Measurements from ENCODE around the gene SGCB. TPM values are rescaled to one million over a fixed set of nuclear protein-coding genes. Genes with fewer than 3 reads are reported as not detected.

The SGCB gene
- total and polyA plus RNA-seq, 2 of the 4 experiments (the other 2 are of a cell fraction): 16.3 to 24.0 TPM

DNA sequence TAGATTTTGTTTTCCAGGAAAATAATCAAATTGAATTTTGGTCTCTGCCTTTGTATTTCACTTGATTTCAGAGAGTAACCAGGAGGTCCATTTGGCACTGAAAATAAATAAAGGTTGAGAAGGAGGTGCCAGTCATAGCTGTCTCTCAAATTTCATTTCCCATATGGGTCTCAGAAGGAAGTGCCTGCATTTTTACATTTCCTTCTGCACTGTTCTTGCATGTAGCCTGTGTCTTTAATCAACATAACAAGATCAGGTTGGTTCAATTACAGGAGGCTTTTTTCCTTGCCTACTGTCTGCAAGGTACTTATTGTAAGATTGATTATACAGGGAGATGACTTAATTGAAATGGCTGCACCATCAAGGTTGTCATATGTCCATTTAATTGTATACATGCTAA, 33.7 kb downstream of the SGCB start:
- H2AK9ac ChIP-seq (replicated peaks; ENCODE audit: low read depth, low read length, poor library complexity): no peak overlapping the region
- BruUV-seq (replicated peaks): no TSS peak
- H3K4me2 ChIP-seq (ENCODE audit: low read depth, low read length): no peak overlapping the region
- no peaks in the 10 kb centered on the region for H3K9me3 ChIP-seq (ENCODE audit: control insufficient read depth, insufficient read depth, low read length)
- H4K91ac ChIP-seq (ENCODE audit: insufficient read depth, low read depth, low read length): no peak overlapping the region
- H3K18ac ChIP-seq (ENCODE audit: low read depth, low read length): no peak overlapping the region
- no peak overlapping the region for H2BK5ac ChIP-seq (ENCODE audit: low read depth, low read length, poor library complexity, severe bottlenecking)
- H2AFZ ChIP-seq (replicated peaks; ENCODE audit: low read length, poor library complexity): no peak overlapping the region
- H3K23ac ChIP-seq (ENCODE audit: low read depth, low read length): no peak overlapping the region
- H2BK15ac ChIP-seq (ENCODE audit: low read depth, low read length): no peak overlapping the region
- dilution Hi-C loops (cut with HindIII; ENCODE audit: low sequenced_read_pairs, unreplicated experiment): no loop called here
- CTCF ChIA-PET: no interaction called here
- no peak overlapping the region for H2AK5ac ChIP-seq (ENCODE audit: low read depth, low read length)
- no peak overlapping the region for H4K8ac ChIP-seq (ENCODE audit: low read depth in 2 of 2, low read length in 2 of 2)
- H2BK120ac ChIP-seq (ENCODE audit: low read depth, low read length): no peak overlapping the region
- ATAC-seq (ENCODE audit: low read depth) (no peak), DNase-seq (no peak)
- H3K4ac ChIP-seq (ENCODE audit: low read depth, low read length): no peak overlapping the region
- H2BK20ac ChIP-seq (ENCODE audit: low read depth, low read length): no peak overlapping the region
- H4K20me1 ChIP-seq (ENCODE audit: insufficient read depth, low read length): no peaks in the 10 kb centered on the region; the same call in 1 of the 2 replicates
- POLR2A ChIA-PET (ENCODE audit: unreplicated experiment): no interaction called here
- no peaks in the 10 kb centered on the region for H3K27me3 ChIP-seq (ENCODE audit: control insufficient read depth, insufficient read depth, low read length)
- H3K14ac ChIP-seq (replicated peaks; ENCODE audit: low read depth, low read length): no peak overlapping the region
- H3K27ac ChIP-seq (ENCODE audit: insufficient read depth, low read length): no peak overlapping the region
- intact Hi-C loops (cut with micrococcal nuclease): no loop called here
- TF ChIP-seq RFX5 (IDR thresholded peaks at IDR 0.05; ENCODE audit: low read depth, low read length) (no peak), RAD21 (IDR thresholded peaks at IDR 0.05; ENCODE audit: low read length) (no peak), RCOR1 (IDR thresholded peaks at IDR 0.05; ENCODE audit: insufficient replicate concordance, low read length) (no peak), BHLHE40 (IDR thresholded peaks at IDR 0.05; ENCODE audit: low read depth, low read length) (no peak), MXI1 (IDR thresholded peaks at IDR 0.05; ENCODE audit: borderline replicate concordance, low read depth, low read length) (no peak), CHD1 (IDR thresholded peaks at IDR 0.05; ENCODE audit: low read depth, low read length) (no peak), CEBPB (IDR thresholded peaks at IDR 0.05; ENCODE audit: low read depth, low read length) (no peak), MAFK (IDR thresholded peaks at IDR 0.05; ENCODE audit: low read depth, low read length) (no peak), CTCF (conservative IDR thresholded peaks at IDR 0.05; ENCODE audit: low read depth, low read length) (no peak), FOS (IDR thresholded peaks at IDR 0.05; ENCODE audit: low read depth, low read length) (no peak), SMC3 (IDR thresholded peaks at IDR 0.05; ENCODE audit: low read depth, low read length) (no peak), NFE2L2 (IDR thresholded peaks at IDR 0.05; ENCODE audit: low read depth, low read length) (no peak), ELK1 (IDR thresholded peaks at IDR 0.05; ENCODE audit: borderline replicate concordance, low read depth, low read length) (no peak), POLR2A (IDR thresholded peaks at IDR 0.05; ENCODE audit: low read depth, low read length) (no peak), MAZ (IDR thresholded peaks at IDR 0.05; ENCODE audit: borderline replicate concordance, low read depth, low read length) (no peak)
- TF ChIP-seq, protein P1, sequence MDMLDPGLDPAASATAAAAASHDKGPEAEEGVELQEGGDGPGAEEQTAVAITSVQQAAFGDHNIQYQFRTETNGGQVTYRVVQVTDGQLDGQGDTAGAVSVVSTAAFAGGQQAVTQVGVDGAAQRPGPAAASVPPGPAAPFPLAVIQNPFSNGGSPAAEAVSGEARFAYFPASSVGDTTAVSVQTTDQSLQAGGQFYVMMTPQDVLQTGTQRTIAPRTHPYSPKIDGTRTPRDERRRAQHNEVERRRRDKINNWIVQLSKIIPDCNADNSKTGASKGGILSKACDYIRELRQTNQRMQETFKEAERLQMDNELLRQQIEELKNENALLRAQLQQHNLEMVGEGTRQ (IDR thresholded peaks at IDR 0.05; ENCODE audit: low read depth, low read length): no peak
- in situ Hi-C loops (cut with MboI; ENCODE audit: low sequenced_read_pairs): no loop called here
- H3K4me3 ChIP-seq (ENCODE audit: insufficient read depth, low read depth, low read length): no peak overlapping the region
- H3K56ac ChIP-seq (ENCODE audit: extremely low read depth, insufficient read depth, low read length): no peak overlapping the region
- no peaks in the 10 kb centered on the region for H3K79me1 ChIP-seq (ENCODE audit: low read depth in 1 of 2, low read length in 2 of 2)
- H3K4me1 ChIP-seq (ENCODE audit: control insufficient read depth, insufficient read depth, low read length): peaks cover 2% of the 10 kb centered on the region
- H4K5ac ChIP-seq (ENCODE audit: low read depth, low read length): no peak overlapping the region
- H3K9ac ChIP-seq (ENCODE audit: low read depth, low read length): no peak overlapping the region
- no peaks in the 10 kb centered on the region for H3K9me1 ChIP-seq (ENCODE audit: insufficient read depth, low read length)
- H3K36me3 ChIP-seq (ENCODE audit: control insufficient read depth, insufficient read depth, low read length): no peaks in the 10 kb centered on the region

Data from IMR-90 (cell line).